Breast epithelium (tissue), 3 donors: ENCODE results near the gene SNRK.
"Not testable (repeated sequence)": the region's sequence is repeated elsewhere in the genome, so short reads cannot be mapped to it uniquely, and the experiment has no call there.

Experiments
- POLR2A ChIP-seq: fragments of 450-650 bp; IDR thresholded peaks from one replicate; pipeline ENCODE4 v1.6.1; 2016; ENCODE audit warnings: antibody characterized with exemption, mild to moderate bottlenecking, moderate library complexity
- TF ChIP-seq, protein P1 (sequence below), 3 donors: fragments of 450-650 bp; IDR thresholded peaks; one replicate each; pipeline ENCODE4 v1.5.1; 2016 to 2017; ENCODE audit warnings: antibody characterized with exemption in 3 of 3, mild to moderate bottlenecking in 3 of 3, moderate library complexity in 3 of 3

DNA sequence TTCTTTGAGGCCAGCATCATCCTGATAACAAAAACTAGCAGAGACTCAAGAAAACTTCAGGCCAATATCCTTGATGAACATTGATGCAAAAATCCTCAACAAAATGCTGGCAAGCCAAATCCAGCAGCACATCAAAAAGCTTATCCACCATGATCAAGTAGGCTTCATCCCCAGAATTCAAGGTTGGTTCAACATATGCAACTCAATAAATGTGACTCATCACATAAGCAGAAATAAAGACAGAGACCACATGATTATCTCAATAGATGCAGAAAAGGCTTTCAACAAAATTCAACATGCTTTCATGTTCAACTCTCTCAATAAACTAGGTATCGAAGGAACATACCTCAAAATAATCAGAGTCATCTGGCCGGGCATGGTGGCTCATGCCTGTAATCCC lies 69.7 kb downstream of the SNRK start:
- TF ChIP-seq, protein P1, sequence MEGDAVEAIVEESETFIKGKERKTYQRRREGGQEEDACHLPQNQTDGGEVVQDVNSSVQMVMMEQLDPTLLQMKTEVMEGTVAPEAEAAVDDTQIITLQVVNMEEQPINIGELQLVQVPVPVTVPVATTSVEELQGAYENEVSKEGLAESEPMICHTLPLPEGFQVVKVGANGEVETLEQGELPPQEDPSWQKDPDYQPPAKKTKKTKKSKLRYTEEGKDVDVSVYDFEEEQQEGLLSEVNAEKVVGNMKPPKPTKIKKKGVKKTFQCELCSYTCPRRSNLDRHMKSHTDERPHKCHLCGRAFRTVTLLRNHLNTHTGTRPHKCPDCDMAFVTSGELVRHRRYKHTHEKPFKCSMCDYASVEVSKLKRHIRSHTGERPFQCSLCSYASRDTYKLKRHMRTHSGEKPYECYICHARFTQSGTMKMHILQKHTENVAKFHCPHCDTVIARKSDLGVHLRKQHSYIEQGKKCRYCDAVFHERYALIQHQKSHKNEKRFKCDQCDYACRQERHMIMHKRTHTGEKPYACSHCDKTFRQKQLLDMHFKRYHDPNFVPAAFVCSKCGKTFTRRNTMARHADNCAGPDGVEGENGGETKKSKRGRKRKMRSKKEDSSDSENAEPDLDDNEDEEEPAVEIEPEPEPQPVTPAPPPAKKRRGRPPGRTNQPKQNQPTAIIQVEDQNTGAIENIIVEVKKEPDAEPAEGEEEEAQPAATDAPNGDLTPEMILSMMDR (IDR thresholded peaks at IDR 0.05): not testable (repeated sequence)
- not testable (repeated sequence) for TF ChIP-seq POLR2A
